Sigmoid colon (tissue), 7 donors: ENCODE results near the gene PISD. TPM values are rescaled to one million over a fixed set of nuclear protein-coding genes. Genes with fewer than 3 reads are reported as not detected.

ENCODE experiments used
- DNase-seq: peaks from one replicate; pipeline ENCODE4 v3.0.0-alpha.2; 2019
- H3K27ac ChIP-seq, 4 donors: fragments of 200-600 bp; sonication (generic); one replicate each; pipeline ENCODE4 v1.5.1; 2016 to 2019; ENCODE audit warnings: mild to moderate bottlenecking in 1 of 4
- H3K27me3 ChIP-seq, 3 donors: fragments of 200-600 bp; sonication (generic); one replicate each; pipeline ENCODE4 v1.5.1; 2019; ENCODE audit warnings: mild to moderate bottlenecking in 1 of 3
- H3K36me3 ChIP-seq, 4 donors: fragments of 200-600 bp; sonication (generic); one replicate each; pipeline ENCODE4 v1.5.1; 2016 to 2019
- H3K4me1 ChIP-seq, 4 donors: fragments of 200-600 bp; sonication (generic); one replicate each; pipeline ENCODE4 v1.5.1; 2017 to 2019
- H3K4me3 ChIP-seq, 4 donors: fragments of 200-600 bp; sonication (generic); one replicate each; pipeline ENCODE4 v1.5.1; 2017 to 2019; ENCODE audit warnings: mild to moderate bottlenecking in 2 of 4, moderate library complexity in 1 of 4
- H3K9me3 ChIP-seq, 4 donors: fragments of 200-600 bp in 3 of 4; sonication (generic) in 3 of 4; one replicate each; pipeline versions ENCODE4 v1.5.1 to v1.6.1; 2013 to 2019
- CTCF ChIP-seq, 4 experiments: fragments of 450-650 bp in 3 of 4; fragments of 200-600 bp in 1 of 4; IDR thresholded peaks; one replicate each; pipeline ENCODE4 v1.5.1; 2016 to 2019; ENCODE audit warnings: antibody characterized with exemption in 4 of 4, mild to moderate bottlenecking in 3 of 4, moderate library complexity in 2 of 4
- EP300 ChIP-seq, 4 donors: sonication (generic); formaldehyde crosslinking; IDR thresholded peaks; one replicate each; pipeline ENCODE4 v1.6.1; 2017; ENCODE audit warnings: antibody characterized with exemption in 4 of 4
- POLR2A ChIP-seq, 2 donors: fragments of 450-650 bp; IDR thresholded peaks; one replicate each; pipeline ENCODE4 v1.6.1; 2016; ENCODE audit warnings: antibody characterized with exemption in 2 of 2, mild to moderate bottlenecking in 2 of 2, moderate library complexity in 2 of 2
- POLR2AphosphoS5 ChIP-seq, 4 donors: sonication (generic); formaldehyde crosslinking; IDR thresholded peaks; one replicate each; pipeline ENCODE4 v1.6.1; 2017; ENCODE audit warnings: antibody characterized with exemption in 4 of 4
- WGBS, 2 donors: extraction: QIAGEN DNeasy Blood & Tissue Kit; methylation state at CpG; one replicate each; pipeline ENCODE4 v1.1.7; 2013; 5-methylcytosine and 5-hydroxymethylcytosine counted together
- intact Hi-C: fragments of 100-400 bp; cut with DNase I; formaldehyde crosslinking; loops from one replicate; pipeline ENCODE4 v1.15.1; 2023
- polyA plus RNA-seq, 3 donors: library from polyadenylated mRNA; stranded (reverse); fragments of 200-250 nt; gene quantifications; one replicate each; pipeline ENCODE4 v1.2.3, GENCODE V29; 2013
- total RNA-seq, 4 donors: library from RNA; depleted of rRNA; stranded (reverse); fragments of >200 nt; gene quantifications; one replicate each; pipeline ENCODE4 v1.1.0, GENCODE V29; 2016
- donor health status: healthy with polysubstance abuse.
- donor health status: Bipolar disorder and iron deficiency.
- donor health status: healthy.

PISD gene
- total and polyA plus RNA-seq, 7 donors, result 10.8 to 40.3 (median 18.5) TPM

DNA sequence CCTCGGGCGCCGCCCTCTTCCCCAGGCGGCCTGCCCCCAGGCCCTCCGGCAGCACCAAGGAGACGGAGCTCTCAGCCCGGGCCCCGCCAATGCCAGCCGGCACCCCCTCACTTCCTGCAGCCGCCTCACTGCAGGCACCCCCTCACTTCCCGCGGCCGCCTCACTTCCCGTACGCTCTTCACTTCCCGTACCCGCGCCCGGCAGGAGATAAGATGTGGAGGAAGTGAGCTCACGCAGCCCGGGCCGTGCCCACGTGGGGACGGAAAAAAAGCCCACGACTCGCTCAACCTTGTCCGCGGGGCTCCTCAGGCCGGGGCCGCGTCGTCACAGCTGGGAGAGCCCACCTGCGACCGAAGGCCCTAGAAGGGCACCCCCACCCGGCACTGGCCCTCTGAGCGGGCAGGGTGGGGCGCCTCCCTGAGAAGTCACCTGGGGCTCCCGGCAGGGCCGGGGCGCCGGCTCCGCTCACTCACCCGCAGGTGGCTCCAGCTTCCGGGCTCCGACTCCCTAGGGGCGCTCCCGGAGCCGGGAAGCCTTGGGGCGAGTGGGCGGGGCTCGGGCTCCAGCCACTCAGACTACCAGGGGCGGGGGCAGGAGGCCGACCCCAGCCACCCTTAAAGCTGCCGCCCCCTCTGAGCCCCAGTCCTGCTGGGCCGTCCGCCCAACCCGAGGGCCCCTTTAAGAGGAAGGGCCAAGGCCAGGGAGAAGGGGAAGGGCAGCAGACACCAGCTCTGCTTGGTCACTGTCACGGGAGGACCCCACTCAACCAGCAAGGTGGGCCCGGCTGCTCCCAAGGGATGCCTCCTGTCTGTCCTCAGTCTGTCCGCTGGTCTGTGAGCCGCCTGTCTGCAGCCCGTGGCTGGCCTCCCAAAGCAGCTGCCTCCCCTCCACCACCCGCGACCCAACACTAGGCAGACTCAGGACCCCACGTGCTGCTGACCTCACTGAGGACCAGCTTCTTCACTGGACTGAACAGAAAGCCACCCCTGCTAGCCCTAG, 31.4 kb downstream of the PISD start:
- intact Hi-C loops, result loop anchor here (1.0 to 5.0 kb wide), 3 partner anchors 28 to 133 kb away; partner anchors contain the start of gene SFI1
- H3K9me3 ChIP-seq, result no peaks in the 10 kb centered on the region
- no peaks in the 10 kb centered on the region for H3K27me3 ChIP-seq
- H3K27ac ChIP-seq, result peak overlapping the region; percentile 80 to 91 (median 86)
- DNase-seq, result peak; percentile 88
- peaks cover 0 to 68% (median 60%) of the 10 kb centered on the region in 4 donors for H3K4me1 ChIP-seq
- TF ChIP-seq CTCF (IDR thresholded peaks at IDR 0.05) (no peak), POLR2AphosphoS5 (IDR thresholded peaks at IDR 0.05) (peak in 3 of 4 donors; percentile 27 to 59 (median 42))
- 3% methylated on average over 65 of the region's 65 CpGs for WGBS, 2 donors
- H3K4me3 ChIP-seq, result peak overlapping the region; percentile 67 to 86 (median 74)
- H3K36me3 ChIP-seq, result no peaks in the 10 kb centered on the region

DNA sequence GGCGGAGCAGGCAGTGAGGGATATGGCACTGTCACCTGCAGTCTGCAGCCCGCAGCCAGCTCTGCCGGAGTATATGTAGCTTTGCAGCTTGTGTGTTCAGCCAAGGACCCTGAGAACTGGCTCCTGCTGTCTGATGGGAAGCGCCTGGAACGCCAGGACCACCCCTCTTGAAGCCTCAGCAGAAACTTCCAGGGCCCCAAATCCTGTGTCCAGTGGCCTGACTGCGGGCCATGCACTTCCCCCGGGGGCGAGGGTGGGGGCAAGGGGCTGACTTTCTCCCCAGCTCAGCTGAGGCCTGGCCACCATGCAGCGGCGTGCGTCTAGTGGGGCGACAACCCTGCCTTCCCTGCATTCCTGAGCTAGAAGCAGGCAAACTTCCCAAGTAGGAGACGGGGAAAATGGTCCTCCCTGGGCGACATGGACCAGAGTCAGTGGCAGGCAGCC, 32.3 kb downstream of the PISD start:
- H3K27me3 ChIP-seq, result no peaks in the 10 kb centered on the region
- H3K9me3 ChIP-seq, result no peaks in the 10 kb centered on the region
- WGBS, 2 donors, result 43 to 68% methylated on average over 14 of the region's 14 CpGs
- intact Hi-C loops, result loop anchor here (1.0 to 5.0 kb wide), 3 partner anchors 27 to 132 kb away; partner anchors contain the start of gene SFI1
- peaks cover 0 to 77% (median 68%) of the 10 kb centered on the region in 4 donors for H3K4me1 ChIP-seq
- no peak for DNase-seq
- TF ChIP-seq CTCF (IDR thresholded peaks at IDR 0.05) (no peak), EP300 (IDR thresholded peaks at IDR 0.05) (no peak), POLR2AphosphoS5 (IDR thresholded peaks at IDR 0.05) (no peak), POLR2A (IDR thresholded peaks at IDR 0.05) (no peak)
- no peaks in the 10 kb centered on the region for H3K36me3 ChIP-seq
- peak overlapping the region; percentile 80 to 91 (median 86) for H3K27ac ChIP-seq
- peak overlapping the region; percentile 67 to 86 (median 74) for H3K4me3 ChIP-seq

- WGBS, 2 donors, result 81 to 83% methylated on average over 17 of the region's 17 CpGs
- Histone ChIP-seq H3K27ac (peak overlapping the region in 3 of 4 donors; percentile 80 to 91 (median 90)), H3K9me3 (no peaks in the 10 kb centered on the region), H3K4me3 (peak overlapping the region in 3 of 4 donors; percentile 67 to 86 (median 68)), H3K4me1 (peaks cover 0 to 81% (median 72%) of the 10 kb centered on the region in 4 donors), H3K27me3 (no peaks in the 10 kb centered on the region), H3K36me3 (no peaks in the 10 kb centered on the region)
- no peak for DNase-seq
- intact Hi-C loops, result no loop called here
- TF ChIP-seq EP300 (IDR thresholded peaks at IDR 0.05) (no peak), POLR2A (IDR thresholded peaks at IDR 0.05) (no peak), POLR2AphosphoS5 (IDR thresholded peaks at IDR 0.05) (no peak), CTCF (IDR thresholded peaks at IDR 0.05) (no peak)
Observed at GRCh38 chr22:31628969-31629708, 32.9 kb downstream of the PISD start.

GRCh38 chr22:31628362-31628761, 33.7 kb downstream of the PISD start:
- H3K27me3 ChIP-seq, result no peaks in the 10 kb centered on the region
- whole genome bisulfite sequencing, 2 donors, result 84 to 86% methylated on average over 1 of the region's 1 CpG
- no peaks in the 10 kb centered on the region for H3K9me3 ChIP-seq
- no peak for DNase-seq
- peak overlapping the region in 2 of 4 donors; percentile 72 to 82 for H3K27ac ChIP-seq
- H3K4me1 ChIP-seq, result peaks cover 0 to 80% (median 70%) of the 10 kb centered on the region in 4 donors
- intact Hi-C loops, result no loop called here
- no peak overlapping the region for H3K4me3 ChIP-seq
- no peaks in the 10 kb centered on the region for H3K36me3 ChIP-seq
- TF ChIP-seq CTCF (IDR thresholded peaks at IDR 0.05) (no peak), EP300 (IDR thresholded peaks at IDR 0.05) (no peak), POLR2A (IDR thresholded peaks at IDR 0.05) (no peak), POLR2AphosphoS5 (IDR thresholded peaks at IDR 0.05) (no peak)
